NCI-H526 (cell line): ENCODE results near the gene MYO1E.

Experiments used
- DNase-seq, 2 experiments: peaks; one replicate each; lab custom pipeline; 2025; lab: John Stamatoyannopoulos, UW

The MYO1E gene

GRCh38 chr15:59321000-59321689, 51.5 kb downstream of the MYO1E start:
- no peak for DNase-seq

GRCh38 chr15:59317211-59317610, 55.5 kb downstream of the MYO1E start:
- no peak for DNase-seq

DNA sequence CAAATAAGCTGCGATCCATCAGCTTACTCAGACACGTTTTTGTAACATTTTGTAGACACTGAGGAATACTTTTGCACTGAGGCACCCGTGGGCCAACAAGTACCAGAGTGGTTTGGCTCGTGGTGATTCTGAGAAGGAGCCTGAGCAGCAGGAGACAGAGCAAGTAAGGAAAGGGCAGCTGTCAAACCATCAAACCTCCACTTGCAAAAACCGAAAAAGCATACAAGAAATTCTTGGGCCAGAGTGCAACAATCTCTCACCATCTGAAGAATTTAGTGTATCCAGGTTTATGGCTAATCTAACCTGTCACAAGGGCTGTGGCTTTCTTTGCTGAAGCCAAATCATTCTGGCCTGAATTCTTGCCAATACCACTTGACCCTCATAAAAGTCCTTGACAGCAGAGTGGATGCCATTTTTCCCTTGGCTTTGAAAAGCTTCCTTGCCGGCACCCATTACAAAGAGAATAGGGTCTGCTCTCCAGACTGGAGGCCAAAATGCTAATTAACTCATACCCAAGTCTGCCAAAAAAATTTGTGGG, 56.7 kb downstream of the MYO1E start:
- DNase-seq, result no peak

- peak in 1 of 2 experiments; percentile 39 for DNase-seq
Observed at GRCh38 chr15:59313641-59314332, 58.9 kb downstream of the MYO1E start.

DNA sequence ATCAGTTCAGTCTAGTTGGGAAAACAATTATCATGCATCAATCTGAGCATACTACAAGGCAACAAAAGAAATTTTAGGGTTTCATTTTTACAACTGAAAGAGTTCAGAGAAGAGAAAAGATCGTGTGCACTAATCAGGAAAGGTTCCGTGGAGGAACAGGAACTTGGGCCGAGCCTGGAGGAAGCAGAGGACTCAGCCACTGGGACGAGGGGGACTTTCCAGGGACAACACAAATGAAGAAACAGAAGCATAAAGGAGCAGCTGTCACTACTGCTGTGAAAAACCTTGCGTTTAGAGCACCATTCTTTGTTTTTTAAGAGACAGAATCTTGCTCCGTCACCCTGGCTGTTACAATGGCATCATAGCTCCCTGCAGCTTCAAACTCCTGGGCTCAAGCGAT, 60.5 kb downstream of the MYO1E start:
- no peak for DNase-seq

DNA sequence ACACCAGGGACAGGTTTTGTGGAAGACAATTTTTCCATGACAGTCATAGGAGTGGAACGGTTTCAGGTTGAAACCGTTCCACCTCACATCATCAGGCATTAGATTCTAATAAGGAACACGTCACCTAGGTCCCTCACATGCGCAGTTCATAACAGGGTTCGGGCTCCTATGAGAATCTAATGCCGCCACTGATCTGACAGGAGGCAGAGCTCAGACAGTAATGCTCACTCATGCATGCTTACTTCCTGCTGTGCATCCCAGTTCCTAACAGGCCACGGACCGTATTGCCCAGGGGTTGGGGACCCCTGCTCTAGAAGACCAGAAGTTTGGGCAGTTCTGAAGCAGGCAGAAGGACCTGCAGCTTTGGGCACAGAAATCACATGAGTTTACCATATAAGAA, 61.5 kb downstream of the MYO1E start:
- no peak for DNase-seq

DNA sequence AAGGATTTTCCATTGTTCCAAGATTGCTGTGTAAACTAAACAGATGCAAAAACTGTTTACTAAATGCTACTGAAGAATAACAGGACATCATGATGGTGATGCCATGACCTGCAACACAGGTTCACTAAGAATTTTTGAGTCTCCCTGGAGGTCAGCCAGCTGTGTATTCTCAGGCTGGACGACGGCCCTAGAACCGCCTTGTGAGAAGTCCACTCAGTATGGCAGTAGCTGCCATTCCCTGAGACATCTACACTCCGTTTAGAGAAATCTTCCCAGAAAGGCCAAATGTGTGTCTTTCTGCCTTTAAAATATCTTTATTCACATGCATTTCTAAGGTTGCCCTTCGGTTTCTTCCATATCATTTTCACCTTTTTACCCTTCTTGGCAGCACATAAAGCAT, 63.3 kb downstream of the MYO1E start:
- DNase-seq, result no peak

- DNase-seq, result no peak
Observed at GRCh38 chr15:59307165-59307537, 65.5 kb downstream of the MYO1E start.

DNA sequence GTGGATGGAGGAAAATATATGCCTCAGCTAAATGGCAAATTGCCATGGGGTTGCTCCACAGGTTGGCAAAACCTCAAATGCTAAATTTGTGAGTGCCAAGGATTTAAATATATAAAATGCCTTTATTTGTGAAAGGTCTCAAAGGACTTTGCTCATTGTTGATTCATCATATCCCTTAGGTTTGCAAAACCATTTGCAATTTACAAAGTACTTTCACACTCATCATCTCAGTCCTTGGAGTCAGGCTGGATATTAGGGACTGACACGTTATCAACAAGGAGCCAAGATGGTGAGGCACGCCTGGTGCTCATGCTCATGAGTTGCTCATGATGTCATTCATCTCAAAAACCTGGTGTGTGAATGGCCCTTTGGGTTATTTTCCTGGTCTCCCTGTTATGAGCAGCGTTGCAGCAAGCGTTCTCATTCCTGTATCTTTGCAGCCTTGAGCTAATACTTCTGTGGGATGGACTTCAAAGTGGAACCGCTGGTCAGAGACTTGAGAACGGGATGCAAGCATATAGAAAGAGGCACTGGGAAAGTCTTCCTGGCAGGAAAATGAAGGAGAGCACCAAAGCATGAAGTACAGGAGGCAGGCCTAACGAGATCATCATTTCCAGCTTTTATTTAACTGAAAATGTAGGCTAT, 66.0 kb downstream of the MYO1E start:
- DNase-seq, result no peak

GRCh38 chr15:59304807-59305206, 67.9 kb downstream of the MYO1E start:
- no peak for DNase-seq

DNA sequence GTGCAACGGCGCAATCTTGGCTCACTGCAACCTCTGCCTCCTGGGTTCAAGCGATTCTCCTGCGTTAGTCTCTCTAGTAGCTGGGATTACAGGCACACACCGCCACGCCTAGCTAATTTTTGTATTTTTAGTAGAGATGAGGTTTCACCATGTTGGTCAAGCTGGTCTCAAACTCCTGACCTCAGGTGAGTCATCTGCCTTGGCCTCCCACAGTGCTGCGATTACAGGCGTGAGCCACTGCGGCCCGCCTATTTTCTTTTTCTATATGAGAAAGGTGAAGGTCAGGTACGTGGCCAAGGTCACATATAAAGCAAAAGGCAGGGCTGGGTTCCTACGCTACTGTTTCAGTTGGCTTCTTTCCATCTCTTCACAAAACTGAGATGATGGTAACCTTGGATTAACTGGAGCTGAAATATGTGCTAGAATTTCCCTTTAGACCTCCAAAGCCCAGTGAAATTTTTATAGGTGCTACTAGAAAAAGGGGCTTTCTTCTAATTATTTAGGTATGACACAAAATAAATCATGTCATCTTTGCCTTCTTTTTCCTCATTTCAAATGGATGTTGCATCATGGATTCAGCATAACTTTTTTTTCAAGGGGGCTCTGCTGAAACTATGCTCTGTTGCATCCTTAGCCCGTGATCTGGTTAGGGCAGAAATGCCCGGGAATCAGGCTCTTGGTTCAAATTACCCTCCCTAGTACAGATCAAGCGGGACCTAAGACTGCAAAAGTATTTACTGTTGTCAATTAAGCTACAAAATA, 68.5 kb downstream of the MYO1E start:
- DNase-seq, result no peak

GRCh38 chr15:59303633-59304032, 69.0 kb downstream of the MYO1E start:
- DNase-seq, result no peak

GRCh38 chr15:59303136-59303535, 69.5 kb downstream of the MYO1E start:
- no peak for DNase-seq

GRCh38 chr15:59301527-59301926, 71.1 kb downstream of the MYO1E start:
- DNase-seq, result no peak

DNA sequence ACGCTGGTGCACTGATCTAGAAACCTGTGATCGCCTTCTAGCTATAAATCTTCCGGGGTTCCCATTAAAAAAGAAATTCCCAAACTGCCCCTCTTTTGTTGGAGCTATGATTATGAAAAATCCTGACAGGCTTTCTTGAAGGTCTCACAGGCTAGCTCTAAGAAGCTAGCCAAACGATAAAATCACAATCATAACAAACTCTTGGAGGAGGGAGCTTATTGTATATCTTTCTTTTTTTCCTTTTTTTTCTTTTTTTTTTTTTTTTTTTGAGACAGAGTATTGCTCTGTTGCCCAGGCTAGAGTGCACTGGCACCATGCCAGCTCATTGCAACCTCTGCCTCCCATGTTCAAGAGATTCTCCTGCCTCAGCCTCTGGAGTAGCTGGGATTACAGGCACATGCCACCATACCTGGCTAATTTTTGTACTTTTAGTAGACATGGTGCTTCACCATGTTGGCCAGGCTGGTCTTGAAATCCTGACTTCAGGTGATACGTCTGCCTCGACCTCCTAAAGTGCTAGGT, 72.0 kb downstream of the MYO1E start:
- no peak for DNase-seq

GRCh38 chr15:59299929-59300617, 72.6 kb downstream of the MYO1E start:
- no peak for DNase-seq

DNA sequence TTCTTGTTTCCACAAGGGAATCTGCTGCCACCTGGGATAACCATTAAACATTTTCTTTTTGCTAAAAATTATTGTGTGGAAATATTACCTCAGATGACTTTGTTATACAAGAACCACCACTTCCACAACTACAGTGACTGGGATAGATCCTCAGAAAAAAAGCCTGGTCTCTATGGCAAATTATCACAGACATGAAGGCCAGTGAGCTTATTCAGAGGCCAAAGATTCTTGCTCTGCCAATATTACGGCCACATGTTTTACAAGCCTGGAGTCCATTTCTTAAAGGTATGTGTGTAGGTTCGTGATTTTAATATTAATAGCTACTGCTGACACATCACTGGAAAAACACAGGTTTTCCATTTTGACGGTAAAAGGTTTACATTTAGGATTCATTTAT, 73.8 kb downstream of the MYO1E start:
- DNase-seq, result no peak

- peak in 1 of 2 experiments; percentile 35 for DNase-seq
Observed at GRCh38 chr15:59298225-59298853, 74.3 kb downstream of the MYO1E start.

- DNase-seq, result peak in 1 of 2 experiments; percentile 60
Observed at GRCh38 chr15:59296181-59296617, 76.5 kb downstream of the MYO1E start.

GRCh38 chr15:59295261-59296001, 77.2 kb downstream of the MYO1E start:
- peak; percentile 45 to 68 for DNase-seq
